NCI-H82 treated with DMSO at 0.1 percent for 48 hours (cell line): Measurements from ENCODE around the gene PSMA6.
"Not testable (repeated sequence)": the region's sequence is repeated elsewhere in the genome, so short reads cannot be mapped to it uniquely, and the experiment has no call there.

Experiments used
- DNase-seq: peaks from one replicate; lab custom pipeline; 2025; ENCODE audit not compliant: unreplicated experiment; lab: John Stamatoyannopoulos, UW

The PSMA6 gene

DNA sequence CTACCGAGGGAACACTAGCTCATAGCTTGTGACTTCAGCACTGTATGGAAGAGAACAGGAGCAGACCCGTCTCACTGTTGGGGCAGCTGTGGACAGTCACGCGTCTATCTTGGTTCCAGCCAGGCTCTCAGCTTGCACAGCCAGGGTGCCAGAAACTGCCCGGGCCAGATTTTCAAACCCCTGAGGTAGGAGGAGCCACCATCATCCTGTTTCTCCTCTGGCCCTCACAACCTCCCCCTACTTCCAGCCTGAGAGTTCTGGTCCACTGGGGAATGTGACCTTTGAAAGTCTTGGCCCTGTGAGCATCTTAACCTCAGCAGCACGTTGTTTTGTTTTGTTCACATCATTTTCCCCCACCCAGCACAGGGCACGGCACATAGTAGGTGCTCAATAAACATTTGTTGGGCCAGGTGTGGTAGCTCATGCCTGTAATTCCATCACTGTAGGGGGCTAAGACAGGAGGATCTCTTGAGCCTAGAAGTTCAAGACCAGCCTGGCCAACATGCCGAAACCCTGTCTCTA is 50.4 kb downstream of the PSMA6 start:
- no peak for DNase-seq

DNA sequence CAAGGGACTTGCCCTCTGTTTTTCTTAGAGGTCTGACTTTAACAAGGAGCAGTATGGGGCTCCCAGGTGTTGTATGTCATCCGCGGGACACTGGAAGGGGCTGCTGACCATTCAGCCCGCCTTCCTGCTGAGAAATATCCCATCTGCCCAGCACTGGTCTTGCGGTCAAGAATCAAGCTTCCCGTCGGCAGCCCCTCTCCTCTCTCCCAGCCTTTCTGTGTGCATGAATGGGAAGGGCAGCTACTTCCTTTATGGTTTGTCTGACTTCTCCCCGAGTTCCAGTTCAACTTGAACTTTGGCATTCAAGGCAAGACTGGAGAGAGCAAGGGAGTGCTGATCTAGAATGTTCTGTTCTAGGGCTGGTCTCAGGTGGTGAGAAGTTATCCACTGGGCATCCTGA is 51.5 kb downstream of the PSMA6 start:
- DNase-seq = no peak

DNA sequence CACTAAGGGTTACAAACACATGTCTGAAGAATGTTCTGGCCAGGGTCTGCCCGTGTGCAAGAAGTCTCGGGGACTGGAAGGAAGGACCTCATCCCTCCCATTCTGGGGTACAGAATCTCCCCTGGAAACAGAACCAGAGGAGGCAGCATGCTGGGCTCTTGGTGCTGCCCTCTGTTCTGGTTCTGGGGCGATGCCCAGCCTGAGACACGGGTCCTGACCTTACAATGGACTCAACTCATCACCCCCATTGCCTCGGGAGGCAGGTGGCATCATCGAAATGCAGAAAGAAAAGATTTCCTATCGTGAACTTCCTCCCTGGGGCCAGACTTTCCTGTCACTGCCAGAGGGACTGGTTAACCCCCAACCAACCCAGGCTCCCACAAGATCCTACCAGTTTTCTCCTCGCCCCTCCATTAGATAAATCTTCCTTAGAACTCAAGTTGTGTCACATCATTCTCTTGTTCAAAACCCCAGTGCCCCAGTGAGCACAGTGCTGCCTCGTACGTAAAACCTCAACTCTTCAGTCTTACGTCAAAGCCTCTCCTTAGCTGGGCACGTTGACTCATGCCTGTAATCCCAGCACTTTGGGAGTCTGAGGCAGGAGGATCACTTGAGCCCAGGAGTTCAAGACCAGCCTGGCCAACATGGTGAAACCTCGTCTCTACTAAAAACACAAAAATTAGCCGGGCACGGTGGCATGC is 52.1 kb downstream of the PSMA6 start:
- DNase-seq = no peak

DNA sequence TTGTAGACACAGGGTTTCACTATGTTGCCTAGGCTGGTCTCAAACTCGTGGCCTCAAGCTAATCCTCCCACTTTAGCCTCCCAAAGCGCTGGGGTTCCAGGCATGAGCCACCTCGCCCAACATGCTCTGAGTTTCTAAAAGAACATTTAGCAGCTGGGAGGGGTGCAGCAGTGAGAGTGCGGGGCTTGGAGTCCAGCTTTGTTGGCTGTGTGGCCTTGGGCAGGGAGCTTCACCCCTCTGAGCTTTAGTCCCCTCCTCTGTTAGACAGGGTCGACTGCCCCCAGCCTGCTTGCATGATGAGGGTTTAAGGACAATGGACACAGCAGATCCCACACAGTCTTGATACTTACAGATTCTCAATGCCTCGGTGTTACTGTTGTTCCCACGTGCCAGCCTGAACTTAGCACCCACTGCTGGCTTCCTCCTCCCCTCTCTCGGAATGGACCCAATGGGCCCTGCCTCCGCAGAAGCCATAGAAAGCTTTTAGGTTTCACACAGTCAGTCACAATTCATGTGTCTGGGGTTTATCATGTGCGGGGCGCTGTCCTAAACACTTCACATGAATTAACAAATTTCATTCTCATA is 54.6 kb downstream of the PSMA6 start:
- no peak for DNase-seq

DNA sequence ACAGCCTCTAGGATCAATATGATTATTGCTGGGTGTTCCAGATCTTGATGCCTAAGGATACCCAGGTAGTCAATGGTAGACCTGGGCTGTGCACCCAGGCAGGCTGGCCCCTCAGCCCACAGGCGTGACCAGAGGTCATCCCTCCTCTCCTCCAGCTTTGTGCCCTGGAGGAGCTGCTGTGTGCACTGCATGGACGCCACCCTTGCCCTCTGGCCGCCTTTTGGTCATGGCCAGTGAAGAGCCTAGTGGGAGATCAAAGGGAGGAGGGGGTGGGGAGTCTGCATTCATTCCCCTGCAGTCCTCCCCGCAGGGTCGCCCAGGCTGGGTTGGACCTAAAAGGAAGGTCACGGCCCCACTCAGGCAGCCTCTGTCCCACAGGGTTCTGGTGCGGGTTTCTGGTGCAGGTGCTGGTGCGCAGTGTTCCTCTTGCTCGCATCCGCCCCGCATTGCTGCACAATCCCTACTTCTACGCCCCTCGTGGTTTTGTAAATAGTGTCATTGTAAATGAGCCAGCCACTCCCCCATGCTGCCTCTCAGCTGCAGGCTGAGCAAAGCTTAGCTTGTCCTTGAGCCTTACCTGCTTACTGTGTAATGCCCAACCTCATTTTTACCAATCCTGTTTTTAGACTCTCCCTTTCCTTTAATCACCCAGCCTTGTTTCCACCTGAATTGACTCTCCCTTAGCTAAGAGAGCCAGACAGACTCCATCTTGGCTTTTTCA is 55.3 kb downstream of the PSMA6 start:
- DNase-seq = no peak

DNA sequence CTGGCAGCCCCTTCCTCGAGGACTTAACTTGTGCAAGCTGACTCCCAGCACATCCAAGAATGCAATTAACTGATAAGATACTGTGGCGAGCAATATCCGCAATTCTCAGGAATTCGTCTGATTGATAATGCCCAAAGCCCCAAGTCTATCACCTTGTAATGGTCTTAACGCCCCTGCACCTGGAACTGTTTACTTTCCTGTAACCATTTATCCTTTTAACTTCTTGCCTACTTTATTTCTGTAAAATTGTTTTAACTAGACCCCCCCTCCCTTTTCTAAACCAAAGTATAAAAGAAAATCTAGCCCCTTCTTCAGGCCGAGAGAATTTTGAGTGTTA is 55.8 kb downstream of the PSMA6 start:
- DNase-seq = not testable (repeated sequence)

DNA sequence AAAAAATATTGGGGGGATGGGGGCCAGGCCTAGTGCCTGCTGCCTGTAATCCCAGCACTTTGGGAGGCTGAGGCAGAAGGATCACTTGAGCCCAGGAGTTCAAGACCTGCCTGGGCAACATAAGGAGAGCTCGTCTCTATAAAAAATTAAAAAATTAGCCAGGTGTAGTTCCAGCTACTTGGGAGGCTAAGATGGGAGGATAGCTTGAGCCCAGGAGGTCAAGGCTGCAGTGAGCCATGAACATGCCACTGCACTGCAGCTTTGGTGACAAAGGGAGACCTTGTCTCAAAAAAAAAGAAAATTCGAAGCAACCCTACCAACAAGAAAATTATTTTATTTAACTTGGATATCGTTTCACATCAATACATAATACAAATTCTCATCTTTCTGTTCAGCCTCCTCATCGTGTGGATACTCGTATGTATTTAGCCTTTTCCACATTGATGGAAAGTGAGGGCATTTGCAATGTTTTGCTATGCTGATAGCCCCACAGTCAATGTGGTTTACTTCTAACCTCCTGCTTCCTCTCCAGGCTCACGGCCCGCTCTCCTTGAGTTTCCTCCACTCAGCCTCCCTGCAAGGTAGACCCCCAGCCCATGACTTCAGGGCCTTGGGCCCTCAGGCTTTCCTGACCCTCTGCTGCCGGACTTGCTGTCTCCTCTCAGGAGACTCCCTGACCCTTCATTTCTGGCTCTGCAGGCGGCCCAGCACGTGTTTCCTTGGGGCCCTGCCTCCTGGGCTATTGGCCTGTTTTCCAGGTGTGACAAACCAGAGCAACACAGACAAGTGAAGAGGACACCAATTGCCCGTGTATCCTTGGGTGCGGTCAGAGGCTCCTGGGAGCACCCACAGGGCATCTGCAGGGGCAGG is 57.5 kb downstream of the PSMA6 start:
- no peak for DNase-seq

DNA sequence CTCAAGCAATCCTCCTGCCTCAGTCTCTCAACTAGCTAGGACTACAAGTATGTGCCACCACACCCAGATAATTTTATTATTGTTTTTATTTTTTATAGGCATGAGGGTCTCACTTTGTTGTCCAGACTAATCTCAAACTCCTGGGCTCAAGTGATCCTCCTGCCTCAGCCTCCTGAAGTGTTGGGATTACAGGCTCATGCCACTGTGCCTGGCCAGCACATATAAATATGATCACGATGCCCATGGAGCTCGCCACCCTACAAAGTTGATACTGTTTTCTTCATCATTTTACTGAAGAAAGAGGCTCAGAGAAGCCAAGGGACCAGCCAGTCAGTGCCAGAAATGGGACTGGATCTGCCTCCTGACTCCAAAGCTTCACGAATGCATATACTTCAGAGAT is 59.3 kb downstream of the PSMA6 start:
- no peak for DNase-seq

DNA sequence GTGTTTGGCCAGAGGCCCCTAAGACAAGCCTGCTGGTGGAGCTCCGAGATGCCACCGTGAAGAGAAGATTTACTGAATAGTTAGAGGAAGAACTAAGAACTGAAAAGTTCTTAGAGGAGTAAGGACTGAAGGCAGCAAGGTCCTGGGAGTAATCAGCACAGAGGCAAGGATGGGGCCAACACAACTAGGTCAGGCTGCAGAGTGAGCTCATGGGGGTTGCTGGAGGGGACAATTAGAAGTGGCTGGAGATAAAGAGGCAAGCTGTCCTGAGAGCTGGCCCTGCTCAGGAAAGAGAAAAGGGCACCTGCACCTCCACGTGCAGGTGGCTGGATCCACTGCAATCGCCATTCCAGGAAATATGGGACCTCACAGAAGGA is 59.7 kb downstream of the PSMA6 start:
- no peak for DNase-seq

DNA sequence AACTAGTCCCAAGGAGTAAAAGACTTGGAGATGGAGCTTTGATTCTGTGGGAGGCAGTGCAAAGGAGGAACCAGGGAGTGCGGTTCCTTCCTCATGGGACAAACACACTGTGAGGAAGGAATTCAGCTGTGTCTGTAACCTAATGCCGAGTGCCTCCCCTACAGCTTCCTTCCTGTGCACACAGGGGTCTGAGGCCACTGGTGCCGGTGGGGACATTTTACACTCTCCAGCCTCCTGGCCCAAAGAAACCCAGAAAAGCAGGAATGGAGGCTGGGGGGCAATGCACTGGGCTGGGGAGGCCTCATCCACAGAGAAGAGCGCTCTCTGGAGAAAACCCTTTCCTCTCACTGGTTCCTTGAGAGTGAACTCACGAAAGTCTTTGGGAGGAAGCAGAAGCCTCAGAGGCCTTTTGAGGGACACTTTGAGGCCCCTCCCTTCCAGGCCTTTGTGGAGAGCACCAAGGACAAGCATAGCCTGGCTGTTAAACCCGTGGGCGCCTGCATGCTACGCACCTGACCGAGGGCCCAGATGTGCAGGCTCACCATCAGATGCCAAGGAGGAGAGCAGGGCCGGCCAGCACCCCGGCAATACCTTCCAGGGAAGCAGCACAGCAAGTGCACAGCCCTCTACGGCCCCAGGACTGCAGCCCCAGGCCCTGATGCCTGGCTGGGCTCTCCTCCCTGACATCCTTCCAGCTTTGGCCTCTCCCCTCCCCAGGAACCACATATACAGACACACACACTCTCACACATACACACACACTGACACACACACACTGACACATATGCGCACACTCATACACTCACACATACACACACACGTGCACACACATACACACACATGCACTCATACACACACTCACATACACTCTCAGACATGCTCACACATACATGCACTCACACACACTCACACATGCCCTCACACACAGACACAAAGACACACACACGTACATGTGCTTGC is 60.4 kb downstream of the PSMA6 start:
- DNase-seq = no peak

DNA sequence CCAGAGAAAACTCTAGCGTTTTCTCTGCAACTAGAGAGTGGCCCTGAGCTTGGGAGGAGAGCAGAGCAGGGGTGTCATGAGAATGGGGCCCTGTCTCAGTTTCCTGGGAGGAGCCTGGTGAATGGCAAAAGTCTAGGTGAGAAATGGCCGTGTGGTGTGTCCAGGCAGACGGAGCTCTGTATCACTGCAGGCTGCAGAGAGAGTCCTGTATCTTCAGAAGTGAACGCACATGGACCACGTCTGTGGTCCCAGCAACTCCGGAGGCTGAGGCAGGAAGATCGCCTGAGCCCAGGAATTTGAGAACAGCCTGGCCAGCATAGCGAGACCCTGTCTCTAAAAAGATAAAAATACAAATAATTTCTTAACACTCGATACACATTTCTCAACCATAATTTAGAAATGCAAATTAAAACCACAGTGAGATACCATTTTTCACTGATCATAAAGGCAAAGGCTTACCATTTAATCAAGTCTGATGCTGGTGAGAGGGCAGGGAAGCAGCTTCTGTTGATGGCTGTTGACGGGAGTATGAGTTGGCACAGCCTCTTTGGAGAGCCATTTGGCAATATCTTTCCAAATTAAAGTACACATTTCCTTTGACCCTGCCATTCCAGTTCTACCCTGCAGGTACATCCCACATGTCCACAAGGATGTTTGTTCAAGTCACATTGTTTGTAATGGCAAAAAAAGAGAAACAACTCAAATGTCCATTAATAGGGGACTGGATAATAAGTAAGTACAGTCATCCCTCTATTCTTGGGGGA is 61.4 kb downstream of the PSMA6 start:
- no peak for DNase-seq

DNA sequence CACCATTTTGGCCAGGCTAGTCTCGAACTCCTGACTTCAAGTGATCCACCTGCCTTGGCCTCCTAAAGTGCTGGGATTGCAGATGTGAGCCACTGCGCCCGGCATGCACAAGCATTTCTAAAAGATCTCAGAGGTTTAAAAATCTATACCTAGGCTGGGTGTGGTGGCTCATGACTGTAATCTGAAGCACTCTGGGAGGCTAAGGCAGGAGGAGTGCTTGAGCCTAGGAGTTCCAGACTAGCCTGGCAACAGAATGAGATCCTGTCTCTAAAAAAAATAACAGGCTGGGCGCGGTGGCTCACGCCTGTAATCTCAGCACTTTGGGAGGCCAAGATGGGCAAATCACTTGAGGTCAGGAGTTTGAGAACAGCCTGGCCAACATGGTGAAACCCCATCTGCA is 63.1 kb downstream of the PSMA6 start:
- not testable (repeated sequence) for DNase-seq

DNA sequence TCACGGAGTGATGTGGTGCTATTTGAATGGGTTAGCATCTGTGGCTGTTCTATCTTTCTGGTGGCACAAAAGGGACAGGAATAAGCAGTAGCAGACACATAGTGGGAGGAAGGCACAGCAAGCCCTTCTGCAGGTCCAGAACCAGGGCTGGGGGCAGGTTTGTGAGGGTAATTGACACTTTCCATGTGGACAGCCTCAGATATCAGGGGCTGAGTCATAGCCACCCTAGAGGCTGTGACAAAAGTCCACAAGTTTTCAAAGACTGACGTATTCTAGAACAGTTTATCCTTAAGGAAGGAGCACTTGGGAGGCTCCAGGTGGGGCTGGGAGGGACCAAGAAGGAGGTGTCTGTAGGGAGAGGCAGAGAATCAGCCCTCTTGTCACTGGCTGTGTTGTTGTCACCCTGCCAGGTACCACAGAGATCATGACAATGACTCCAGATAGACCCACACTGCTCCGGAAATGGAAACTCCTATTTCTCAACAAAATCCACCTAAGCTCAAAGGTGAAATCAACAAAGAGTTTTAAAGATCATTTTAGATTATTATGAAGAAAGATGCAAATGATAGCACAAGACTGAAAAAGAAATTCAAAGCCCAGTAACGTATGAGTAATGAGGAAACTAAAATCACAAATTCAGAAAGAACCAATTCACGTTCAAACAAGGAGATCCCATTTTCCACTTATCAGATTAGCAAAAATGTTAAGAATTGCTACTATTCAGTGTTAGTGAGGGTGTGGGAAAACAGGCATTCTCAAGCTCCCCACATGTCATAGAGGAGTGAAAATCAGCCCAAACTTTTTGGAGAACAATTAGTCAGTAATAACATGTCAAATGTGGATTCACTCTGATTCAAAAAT is 64.0 kb downstream of the PSMA6 start:
- no peak for DNase-seq

DNA sequence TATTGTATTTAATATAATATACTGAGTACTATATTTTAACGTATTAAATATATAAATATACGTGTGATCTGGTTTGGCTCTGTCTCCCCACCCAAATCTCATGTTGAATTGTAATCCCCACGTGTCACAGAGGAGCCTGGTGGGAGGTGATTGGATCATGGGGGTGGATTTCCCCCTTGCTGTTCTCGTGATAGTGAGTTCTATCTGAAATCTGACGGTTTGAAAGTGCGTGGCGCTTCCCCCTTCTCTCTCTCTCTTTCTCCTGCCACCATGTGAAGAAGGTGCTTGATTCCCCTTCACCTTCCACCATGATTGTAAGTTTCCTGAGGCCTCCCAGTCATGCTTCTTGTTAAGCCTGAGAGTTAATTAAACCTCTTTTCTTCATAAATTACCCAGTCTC is 67.5 kb downstream of the PSMA6 start:
- DNase-seq = not testable (repeated sequence)

DNA sequence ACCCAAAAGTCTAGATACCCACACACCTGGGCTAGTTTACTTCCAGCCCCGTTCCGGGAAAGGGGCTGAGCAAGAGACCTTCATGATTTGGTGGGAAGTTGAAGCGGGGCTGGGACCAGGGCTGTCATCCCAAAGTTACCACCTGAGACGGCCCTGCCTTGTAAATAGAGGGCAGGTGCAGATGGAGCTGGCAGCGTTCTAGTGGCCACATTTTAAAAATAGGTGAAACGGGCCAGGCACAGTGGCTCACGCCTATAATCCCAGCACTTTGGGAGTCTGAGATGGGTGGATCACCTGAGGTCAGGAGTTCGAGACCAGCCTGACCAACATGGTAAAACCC is 68.9 kb downstream of the PSMA6 start:
- DNase-seq = no peak

DNA sequence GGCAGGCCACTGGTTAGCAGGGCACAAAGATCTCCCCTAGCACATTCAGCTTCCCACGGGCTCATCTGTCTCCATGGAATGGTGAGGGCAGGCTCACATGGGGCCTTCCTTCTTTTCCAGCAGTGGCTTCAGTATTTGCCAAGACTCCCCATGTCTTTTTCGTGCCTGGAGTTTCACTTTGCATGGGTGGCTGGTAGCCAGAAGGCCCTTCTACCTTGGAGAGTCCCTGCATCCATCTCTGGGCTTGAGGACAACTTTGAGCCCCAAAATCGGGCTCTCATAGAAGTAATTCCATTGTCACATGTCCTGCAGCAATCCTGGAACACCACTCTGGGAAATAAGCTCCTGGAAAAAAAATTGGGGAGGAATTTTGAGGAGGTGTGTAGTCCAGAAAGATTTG is 70.3 kb downstream of the PSMA6 start:
- no peak for DNase-seq

DNA sequence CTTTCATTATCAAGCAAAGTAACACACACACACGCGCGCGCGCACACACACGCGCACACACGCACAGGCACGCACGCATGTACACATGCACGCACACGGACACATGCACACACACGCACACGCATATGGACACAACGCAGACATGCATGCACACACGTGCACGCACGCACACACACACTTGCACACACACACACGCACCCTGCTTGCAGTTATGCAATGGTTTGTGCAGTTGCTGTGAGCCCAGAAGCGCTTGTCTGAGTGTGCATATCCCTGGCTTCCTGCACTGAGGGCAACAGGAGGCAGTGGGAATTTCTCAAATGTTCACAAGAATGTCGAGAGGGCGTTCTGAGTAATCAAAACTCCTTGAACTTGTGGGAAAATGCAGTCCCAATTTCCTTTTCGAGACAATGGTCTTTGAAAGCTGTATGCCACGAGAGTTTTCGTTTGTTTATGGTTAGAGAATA is 70.8 kb downstream of the PSMA6 start:
- no peak for DNase-seq
